G401.6 (cell line): ENCODE data around the gene GRIA4.

ENCODE experiments used
- FAIRE-seq: peaks from 2 replicates; lab custom pipeline; 2012; peaks lifted over from hg19 to GRCh38; lab: Jason Lieb, UNC

The GRIA4 gene

DNA sequence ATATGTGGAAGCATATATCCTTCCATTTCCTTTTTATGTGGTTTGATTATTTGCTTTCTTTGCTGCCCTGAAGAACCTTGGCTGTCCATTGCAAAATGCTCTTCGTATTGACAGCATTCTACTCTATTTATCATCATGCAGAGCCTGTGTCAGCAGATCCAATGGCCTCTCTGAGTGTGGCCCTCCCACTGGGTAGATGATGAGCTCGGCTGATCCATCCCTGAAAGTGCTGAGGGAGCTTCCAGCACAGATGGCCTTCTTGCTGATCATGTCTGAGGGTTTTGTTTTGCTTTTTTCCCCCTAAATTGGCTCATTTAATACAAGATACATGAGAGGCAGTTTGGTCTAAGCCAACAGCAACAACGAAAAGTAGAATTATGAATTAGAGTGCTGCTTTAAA is 181.0 kb downstream of the GRIA4 start:
- no peak for FAIRE-seq

DNA sequence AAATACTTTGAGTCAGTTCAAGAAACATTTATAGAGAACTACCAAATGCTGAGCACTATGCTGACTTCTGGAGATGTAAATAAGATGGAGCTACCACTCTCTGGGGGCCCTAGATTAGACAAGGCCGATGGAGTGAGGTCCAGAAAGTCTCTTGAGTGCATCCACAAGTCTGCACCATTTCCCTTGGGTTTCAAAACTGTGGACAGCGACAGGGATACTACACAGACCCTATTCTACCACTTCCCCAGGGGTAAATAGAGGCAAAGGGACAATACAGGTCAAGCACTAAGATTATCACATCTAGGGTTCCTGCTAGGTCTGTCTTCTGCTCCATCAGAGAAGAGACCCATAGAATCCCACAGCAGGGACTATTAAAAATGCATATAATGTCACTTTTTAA is 183.2 kb downstream of the GRIA4 start:
- FAIRE-seq: no peak

DNA sequence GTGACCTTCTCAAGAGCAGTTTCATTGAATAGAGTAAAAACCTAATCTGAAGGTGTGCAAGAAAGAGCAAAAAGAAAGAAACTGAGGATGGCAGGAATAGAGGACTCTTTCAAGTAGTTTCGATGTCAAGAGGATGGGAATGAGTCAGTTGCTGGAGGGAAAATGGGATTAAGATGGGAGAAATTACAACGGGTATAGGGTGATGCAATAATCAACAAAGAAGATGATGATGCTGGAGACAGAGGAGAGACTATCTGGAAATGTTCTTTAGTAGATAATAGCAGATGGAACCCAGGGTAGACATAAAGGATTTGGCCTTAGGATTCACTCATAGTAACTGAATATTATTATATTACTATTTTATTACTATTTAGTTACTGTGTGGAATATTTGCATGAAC is 189.4 kb downstream of the GRIA4 start:
- FAIRE-seq: no peak

DNA sequence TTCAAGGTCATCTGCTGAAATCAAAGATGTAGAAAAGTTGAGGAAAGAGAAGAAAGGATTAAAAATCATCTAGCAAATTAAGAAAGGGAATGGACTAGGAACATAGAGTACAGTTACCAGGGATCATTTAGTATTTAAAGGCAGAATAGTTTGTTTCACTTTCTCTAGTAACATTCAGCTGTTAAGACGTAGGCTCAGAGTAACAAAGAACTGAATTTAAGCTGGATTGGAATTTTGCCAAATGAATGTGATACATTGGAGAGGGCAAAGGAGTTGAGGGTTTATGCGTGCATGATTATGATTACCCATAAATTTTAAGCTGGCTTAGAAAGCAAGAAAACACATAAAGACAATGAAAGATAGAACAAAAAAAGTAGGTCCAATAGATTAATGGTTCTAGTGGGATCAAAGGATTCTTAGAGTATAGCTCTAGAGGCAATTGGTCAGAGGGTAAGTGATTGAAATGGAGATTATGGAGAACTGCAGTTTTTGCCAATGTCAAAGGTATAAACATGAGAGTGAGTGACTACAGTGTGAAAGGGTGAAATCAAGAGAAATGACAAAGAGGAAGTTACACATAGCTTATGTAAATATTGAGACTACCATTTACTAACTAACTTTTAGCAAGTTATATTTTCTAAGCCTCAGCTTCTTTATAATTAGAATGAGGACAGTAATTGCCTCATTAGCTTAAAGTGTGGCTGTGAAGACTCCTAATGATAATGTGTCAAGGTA is 190.0 kb downstream of the GRIA4 start:
- no peak for FAIRE-seq

DNA sequence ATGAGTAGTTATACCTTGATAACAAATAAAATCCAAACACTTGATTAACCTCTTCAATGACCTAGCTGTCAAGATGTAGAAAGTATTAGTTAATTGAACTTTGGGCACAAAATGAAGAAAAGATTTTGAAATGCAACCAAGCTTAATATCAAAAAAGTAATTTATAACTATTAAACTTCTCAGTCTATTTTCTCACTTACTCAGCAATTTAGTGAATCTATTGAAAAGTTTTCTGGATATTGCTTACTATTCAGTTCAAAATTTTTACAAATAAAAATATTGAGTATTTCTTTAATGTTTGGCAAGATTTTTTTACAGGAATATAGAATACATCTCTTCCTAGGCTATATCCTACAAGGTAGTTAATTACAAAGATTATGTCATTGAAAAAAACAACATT is 192.5 kb downstream of the GRIA4 start:
- no peak for FAIRE-seq

DNA sequence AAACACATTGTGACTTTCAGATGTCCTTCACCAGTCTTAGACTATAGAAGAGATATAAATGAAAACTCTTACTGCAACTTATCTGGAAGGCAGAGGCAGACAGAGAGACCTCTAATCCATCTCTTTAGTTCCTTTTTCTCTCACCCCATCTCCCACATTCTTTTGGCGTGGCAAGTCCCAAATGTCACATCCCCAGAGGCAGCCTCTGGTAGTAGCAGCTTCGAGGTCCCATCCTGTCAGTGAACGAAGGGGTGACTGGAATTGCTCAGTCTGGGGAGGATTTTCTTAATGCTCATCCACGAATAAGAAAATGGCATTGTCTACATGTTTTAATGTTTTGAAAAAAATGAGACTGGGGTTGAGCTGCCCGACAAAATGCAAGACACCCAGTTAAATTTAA is 201.4 kb downstream of the GRIA4 start:
- FAIRE-seq: no peak

DNA sequence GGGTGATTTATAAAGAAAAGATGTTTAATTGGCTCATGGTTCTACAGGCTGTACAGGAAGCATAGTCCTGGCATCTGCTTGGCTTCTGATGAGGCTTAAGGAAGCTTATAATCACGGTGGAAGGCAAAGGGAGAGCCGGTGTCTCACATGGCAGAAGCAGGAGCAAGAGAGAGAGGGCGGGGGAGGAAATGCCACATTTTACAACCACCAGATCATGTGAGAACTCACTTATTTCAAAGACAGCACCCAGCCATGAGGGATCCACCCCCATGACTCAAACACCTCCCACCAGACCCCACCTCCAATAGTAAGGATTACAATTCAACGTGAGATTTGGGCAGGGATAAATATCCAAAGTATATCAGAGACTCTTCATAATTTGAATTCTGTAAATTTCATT is 211.5 kb downstream of the GRIA4 start:
- FAIRE-seq: no peak

DNA sequence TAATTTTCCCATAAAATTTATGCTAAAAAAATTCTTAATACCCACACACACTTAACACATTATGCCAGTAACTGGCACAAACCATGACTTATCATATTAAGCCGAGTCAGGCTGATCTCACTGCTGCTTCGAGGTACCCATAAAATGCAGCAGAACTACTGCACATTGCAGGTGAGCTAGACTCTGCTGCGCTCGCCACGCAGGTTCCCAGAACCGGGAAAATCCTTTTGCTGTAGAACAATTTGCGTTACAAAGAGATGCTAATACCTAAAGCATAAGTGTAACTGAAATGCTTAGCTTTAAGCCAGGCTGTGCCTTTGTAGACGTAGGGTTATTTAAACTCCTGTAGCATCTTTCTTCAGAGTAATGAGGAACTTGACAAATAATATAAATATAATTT is 211.9 kb downstream of the GRIA4 start:
- FAIRE-seq: no peak

DNA sequence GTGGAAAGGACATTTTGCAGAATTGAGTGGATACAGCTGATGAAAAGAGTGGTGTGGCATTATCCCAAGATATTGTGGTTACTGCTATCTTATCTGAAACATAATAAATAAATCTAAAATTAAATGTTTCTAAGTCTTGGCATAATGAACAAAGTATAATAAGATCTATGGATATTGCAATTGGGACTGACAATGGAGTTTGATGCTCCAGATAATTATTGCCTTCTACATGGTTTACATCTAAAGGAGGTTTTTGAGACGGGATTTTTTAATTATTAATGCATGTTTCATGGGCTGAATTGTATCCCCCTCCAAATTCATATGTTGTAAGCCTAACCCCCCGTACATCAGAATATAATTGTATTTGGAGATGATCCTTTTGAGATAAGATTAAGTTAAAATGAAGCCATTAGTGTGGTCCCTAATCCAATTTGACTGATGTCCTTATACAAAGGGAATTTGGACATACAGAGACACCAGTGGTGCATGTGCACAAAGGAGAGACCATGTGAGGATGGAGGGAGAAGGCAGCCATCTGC is 213.7 kb downstream of the GRIA4 start:
- FAIRE-seq: no peak

DNA sequence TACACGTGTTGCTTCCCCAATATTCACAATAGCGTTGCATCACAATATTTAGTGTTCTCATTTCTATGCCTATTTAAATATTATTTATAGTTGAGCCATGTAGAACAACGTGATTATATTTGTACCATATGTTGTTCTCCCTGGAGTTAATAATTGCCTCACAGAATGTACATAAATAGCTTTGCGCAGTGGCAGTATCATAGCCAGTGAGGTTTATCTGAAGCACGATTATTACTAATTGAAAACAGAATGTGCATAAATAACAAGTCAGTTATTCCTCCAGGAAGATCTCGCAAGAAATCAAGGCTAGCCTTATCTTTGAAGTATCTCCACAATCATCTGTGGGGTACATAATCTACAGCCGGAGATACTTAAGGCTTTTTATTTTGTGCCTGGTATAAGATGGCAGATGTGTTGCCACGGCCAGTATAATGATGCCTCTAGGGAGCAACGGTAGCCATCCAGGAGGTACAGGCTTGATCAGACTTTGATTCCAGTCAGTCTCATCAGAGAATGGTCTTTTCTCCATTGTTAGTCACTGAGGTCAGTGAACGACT is 214.7 kb downstream of the GRIA4 start:
- FAIRE-seq: no peak

DNA sequence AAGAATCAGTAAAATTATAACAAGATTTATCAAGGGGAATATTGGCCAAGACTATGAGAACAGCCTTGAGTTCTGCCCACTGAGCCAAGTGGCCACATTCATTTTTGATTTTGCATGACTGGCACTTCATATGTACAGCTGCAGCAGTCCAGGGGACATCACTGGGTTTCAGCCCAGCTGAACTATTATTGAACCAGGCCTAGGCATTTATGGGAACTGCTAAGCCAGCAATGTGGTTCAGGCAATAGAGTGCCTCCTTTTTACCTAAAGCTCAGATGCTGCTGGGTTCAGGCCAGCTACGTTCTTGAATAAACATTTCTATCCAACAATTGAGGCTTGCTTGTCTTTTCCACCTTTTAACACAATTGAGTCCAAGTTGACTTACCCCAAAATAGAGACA is 215.3 kb downstream of the GRIA4 start:
- FAIRE-seq: no peak

DNA sequence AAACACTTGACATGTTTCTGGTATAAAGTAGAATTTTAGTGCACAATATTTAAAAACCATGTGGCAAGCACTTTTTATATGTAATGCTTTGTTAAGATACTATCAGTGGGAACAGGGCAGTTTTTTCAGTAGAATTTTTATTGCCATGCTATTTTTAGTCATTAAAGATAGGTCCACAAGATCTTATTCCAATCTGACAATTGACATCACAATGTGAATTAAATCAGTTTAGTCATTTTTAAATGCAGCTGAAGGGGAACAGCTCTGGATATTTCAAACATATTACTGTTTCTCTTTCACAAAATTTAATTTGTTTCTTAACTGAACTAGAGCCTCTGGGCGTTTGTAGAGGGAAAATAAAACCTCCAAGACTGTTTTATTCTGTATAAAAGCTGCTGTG is 218.0 kb downstream of the GRIA4 start:
- no peak for FAIRE-seq

DNA sequence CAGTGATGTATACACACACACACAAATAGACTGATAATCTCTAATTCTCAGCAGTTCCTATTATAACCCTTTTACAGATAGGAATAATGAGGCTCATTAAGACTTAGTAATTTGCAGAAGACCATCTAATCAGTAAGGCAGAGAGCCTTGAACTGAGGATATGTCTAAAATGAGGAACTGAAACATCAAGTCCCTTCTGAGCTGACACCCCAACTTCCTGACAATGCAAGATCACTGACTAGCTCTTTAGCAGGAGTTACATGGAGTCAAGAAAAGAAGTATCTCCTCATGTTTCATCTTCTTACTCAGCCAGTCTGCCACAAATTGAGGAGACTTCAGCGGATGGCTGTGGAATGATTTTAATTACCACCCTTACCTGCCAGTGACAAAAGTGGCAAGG is 219.2 kb downstream of the GRIA4 start:
- FAIRE-seq: no peak

DNA sequence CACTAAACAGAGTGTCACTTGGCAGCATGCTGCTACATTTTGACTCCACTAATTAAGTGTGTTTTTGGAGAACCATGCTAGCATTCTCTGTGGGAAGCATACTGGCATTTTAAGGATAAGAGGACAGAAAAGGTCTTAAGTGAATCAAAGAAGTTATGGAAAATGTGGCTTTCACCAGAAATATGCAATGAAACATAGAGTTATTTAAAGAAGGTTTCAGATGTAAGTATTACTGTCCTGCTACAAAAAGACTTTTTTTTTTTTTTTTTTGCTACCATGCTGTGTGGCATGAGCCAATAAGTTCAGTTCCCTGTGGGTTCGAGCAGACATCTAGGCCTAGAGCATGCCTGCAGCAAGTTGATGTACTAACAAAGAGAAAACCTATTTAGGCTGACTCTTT is 224.6 kb downstream of the GRIA4 start:
- FAIRE-seq: no peak

DNA sequence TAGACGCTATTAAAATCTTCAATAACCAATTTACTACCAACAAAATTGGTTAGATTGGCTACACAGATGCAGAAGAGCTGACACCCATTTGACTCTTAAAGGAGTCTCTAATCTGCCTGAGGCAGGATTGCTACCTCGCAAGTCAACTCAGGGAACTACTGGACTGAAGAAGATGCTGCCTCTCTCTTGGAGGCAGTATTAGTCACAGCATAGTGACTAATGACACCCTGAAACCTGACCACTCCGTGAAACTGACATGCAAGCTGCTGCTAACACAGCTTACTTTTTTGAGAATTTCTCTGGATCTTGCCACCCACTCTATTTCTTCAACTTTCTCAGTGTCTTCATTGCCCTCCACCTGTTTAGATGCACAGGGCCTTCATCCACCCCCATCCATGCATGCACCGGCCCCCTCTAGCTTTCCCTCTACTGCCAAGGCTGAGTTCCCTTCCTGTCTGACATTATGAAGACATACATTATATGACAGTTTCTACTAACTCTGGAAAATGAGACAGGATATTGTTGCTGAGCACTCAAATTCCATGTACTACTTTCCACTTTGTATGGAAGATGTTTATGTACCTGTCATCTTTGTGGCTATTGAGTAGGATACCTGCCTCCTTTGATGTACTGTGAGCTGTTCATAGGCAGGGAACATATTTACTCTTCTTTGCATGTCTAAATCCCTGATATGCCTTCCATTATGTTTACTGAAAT is 229.0 kb downstream of the GRIA4 start:
- no peak for FAIRE-seq

DNA sequence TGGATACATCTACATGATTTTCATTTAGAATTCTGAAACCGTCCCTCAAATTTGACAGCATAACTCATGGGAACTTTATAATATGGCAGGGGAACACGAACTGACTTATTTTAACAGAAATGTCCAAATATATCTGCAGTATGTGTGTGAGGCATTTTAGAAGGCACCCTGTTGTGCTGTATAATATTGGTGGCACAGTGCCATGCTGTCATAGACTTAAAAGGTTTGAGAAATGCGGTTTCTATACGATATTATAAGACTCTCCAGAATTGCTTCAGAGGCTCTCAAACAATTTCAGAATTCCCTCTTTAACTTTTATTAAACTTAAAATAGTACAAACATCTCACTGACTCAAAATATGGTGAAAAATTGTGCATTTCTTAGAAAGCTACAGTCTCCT is 230.5 kb downstream of the GRIA4 start:
- FAIRE-seq: no peak

DNA sequence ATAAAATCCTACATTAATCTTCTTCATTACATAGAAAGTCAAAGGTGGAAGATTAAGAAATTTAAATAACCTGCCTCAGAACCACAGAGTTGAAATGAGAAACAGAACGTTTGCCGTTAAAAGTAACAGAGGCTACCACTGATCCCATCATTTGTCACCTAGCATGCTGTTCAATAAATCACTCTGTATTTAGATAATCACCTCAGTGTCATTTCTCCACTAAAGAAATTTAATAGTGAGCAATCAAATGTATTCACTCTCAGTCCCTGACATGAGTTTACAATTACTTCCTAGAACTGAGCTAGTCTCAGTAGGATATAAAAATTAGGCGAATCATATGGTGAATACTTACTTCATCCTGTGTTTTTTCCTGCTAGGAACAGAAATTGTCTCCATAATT is 242.5 kb downstream of the GRIA4 start:
- FAIRE-seq: no peak

DNA sequence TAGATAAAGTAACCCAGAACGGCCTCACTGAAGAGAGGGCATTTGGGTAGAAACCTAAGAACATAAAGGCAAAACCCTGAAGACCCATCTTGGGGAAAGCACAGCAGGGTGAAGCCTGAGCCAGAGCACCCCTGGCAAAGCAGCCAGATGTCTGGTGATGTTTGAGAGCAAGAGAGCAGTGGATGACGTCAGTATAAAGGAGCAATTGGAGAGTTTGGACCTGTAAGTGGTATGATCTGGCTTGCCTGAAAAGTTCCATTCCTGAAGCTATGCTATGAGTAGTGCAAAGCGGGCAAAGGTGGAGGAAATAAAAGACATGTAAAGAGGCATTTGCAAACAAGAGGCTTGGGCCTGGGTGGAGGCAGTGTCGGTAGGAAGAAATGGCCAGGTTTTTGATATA is 244.4 kb downstream of the GRIA4 start:
- FAIRE-seq: no peak

DNA sequence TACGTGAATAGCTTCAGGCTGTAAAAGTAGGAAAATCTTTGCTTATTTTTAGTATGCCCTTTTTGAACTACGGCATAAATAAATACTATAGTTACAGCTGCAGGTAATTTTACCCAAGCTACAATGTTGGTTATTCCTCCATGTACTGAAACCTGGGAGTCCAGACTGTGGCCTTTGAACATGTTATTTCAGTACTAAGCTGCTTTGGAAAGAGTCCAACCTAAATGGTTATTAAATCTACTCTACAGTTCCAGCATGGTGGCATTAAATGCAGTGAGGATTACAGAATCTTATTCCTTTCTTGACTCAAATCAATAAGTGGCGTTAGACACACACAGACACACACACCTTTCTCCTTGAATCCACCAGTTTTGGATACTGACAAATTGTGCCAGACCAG is 247.1 kb downstream of the GRIA4 start:
- FAIRE-seq: no peak

DNA sequence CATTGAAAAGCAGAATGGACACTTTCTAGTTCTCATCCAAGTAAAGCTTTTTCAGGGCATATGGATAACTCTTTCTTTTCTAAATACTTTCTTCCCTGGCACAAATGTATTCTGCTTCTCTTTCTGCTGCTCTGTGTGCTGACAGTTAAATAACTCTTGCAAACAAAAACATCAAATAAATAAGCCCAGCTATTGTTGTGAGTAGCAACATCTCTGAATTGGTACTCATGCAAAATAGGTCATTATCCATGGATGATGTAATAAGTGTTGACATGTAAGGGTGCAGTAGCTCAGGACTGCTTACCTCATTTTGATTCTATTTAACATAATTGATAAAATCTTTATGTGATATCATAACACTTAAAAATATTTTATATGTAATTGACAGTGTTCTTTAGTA is 247.9 kb downstream of the GRIA4 start:
- no peak for FAIRE-seq

DNA sequence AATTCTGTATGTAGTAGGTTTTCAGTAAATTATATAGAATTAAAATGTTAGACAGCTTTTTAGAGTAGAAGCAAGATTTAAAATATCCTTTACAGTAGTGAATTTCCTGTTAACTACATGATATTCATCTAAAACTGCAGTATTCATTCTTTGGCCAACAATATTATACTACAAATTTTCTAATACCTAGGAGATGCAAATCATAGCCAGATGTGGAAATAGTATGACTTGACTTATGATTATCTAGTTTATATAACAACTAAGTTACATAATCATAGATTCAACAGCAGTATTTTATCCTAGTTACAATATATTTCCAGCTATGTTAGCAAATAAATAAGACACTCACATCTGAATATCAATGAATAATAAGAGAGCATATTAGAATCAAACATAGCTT is 249.0 kb downstream of the GRIA4 start:
- no peak for FAIRE-seq

DNA sequence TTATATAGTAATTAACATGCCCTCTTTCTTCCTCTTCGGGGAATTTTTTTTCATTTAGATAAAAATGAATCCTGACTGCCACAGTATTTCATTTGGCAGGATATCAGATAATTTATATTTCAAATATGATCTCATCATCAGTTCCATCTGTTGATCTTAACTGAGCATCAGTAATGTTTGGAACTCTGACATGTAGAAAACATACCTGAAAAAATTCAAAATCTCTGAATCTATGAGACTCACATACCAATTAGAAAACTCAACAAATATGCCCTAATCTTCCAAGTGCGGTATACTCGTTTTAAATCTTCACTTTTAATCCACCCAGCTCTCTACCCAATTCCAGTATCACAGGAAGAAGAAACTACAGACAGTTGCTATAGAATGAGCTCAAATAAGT is 250.2 kb downstream of the GRIA4 start:
- no peak for FAIRE-seq

DNA sequence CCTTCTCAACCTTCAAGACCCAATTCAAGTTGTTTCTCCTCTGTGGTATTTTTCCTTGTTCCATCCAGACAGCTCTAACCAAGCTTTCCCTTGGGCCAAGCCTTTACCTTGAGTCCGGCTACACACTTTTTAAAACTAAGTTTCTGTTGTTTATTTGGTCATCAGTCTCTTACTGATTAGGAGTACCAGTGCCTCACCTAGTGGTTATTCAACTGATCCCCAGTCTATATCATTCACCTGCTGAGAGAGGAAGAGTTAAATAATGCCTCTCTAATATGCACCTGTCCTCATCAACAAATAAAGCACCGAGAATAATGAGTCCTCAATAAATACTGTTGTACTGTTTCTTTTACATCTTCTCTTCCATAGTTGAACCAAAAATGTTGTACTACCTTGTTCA is 251.4 kb downstream of the GRIA4 start:
- FAIRE-seq: no peak
